Suprapubic skin (tissue), 4 donors: ENCODE results near the gene SMAP1.

Source experiments
- CTCF ChIP-seq, 2 donors: fragments of 200-600 bp in 1 of 2; fragments of 450-650 bp in 1 of 2; sonication (generic) in 1 of 2; IDR thresholded peaks; one replicate each; pipeline ENCODE4 v1.5.1; 2016 to 2019; ENCODE audit warnings: antibody characterized with exemption in 2 of 2, mild to moderate bottlenecking in 1 of 2, moderate library complexity in 1 of 2
- EP300 ChIP-seq: sonication (generic); formaldehyde crosslinking; IDR thresholded peaks from one replicate; pipeline ENCODE4 v1.6.1; 2017; ENCODE audit warnings: antibody characterized with exemption
- POLR2A ChIP-seq, 2 donors: fragments of 450-650 bp; IDR thresholded peaks; one replicate each; pipeline ENCODE4 v1.6.1; 2017; ENCODE audit warnings: antibody characterized with exemption in 2 of 2, mild to moderate bottlenecking in 2 of 2, moderate library complexity in 2 of 2
- POLR2AphosphoS5 ChIP-seq, 3 donors: sonication (generic); formaldehyde crosslinking; IDR thresholded peaks; one replicate each; pipeline ENCODE4 v1.6.1; 2017; ENCODE audit warnings: antibody characterized with exemption in 3 of 3

- no peak for TF ChIP-seq CTCF (IDR thresholded peaks at IDR 0.05)
- no peak for TF ChIP-seq POLR2AphosphoS5 (IDR thresholded peaks at IDR 0.05)
- no peak for TF ChIP-seq EP300
- TF ChIP-seq POLR2A (IDR thresholded peaks at IDR 0.05), result no peak
Observed at GRCh38 chr6:70657706-70658105, 10.0 kb upstream of the SMAP1 start.
